Measurements from ENCODE around the gene IPO8.

DNA sequence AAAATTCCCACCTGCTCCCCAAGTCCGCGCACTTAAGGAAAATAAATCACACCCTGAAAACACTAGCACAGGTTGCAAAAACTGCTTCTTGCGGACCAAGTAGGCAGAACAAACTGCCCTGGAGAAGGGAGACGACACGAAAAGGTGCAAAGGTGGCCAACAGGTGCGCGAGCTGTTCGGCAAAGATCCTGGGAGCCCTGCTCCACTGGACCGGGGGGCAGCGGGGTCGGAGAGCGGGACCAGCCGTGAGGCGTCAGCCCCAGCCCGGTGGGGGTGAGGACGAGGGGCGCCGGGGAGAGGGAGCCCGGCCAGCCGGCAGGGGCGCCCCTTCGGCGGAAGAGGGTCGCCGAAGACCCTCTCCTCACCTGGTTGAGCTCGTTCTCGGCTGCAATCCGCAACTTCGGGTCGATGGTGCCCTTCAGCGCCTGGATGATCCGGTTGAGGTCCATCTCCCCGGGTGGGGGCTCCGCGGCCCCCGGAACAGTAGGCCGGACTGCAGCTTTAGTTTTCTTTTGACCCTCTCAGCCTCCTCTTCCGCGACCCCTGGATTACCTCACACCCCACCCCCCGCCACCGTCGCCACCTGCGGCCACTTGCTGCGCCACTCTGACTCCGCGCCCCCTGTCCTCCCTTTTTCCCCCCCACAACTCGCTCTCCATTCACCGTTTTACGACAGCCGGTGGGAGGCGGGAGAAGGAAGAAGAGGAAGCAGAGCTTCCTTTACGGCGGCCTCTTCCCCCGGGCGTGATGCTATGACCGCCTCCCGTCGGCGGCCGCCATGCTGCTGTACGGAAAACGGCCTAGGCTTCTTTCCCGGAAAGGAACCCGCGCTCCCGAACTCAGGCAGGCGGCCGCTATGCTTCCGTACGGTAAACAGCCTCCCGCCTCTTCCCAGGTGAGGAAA, at the start of gene IPO8:
- TF ChIP-seq, protein P1, sequence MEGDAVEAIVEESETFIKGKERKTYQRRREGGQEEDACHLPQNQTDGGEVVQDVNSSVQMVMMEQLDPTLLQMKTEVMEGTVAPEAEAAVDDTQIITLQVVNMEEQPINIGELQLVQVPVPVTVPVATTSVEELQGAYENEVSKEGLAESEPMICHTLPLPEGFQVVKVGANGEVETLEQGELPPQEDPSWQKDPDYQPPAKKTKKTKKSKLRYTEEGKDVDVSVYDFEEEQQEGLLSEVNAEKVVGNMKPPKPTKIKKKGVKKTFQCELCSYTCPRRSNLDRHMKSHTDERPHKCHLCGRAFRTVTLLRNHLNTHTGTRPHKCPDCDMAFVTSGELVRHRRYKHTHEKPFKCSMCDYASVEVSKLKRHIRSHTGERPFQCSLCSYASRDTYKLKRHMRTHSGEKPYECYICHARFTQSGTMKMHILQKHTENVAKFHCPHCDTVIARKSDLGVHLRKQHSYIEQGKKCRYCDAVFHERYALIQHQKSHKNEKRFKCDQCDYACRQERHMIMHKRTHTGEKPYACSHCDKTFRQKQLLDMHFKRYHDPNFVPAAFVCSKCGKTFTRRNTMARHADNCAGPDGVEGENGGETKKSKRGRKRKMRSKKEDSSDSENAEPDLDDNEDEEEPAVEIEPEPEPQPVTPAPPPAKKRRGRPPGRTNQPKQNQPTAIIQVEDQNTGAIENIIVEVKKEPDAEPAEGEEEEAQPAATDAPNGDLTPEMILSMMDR (IDR thresholded peaks at IDR 0.05 in 4 of 5, conservative IDR thresholded peaks at IDR 0.05 in 1 of 5): peak in 4 of 5 experiments; percentile 2 to 37 (median 21)
- TF ChIP-seq POLR2A (IDR thresholded peaks at IDR 0.05): peak; percentile 10 to 21

All from gastrocnemius medialis (tissue), 4 donors.